Activated CD8-positive, alpha-beta memory T cell treated with anti-CD3 and anti-CD28 coated beads, Interleukin-2, amount 50 U/mL, for 48 hours (primary cell): ENCODE measurements around the gene RPA3.

Source experiments
- DNase-seq: peaks from one replicate; pipeline ENCODE4 v3.0.0-alpha.2; 2020

Gene RPA3

GRCh38 chr7:7731732-7732131 is 13.3 kb upstream of the RPA3 start:
- no peak for DNase-seq

GRCh38 chr7:7720750-7721621 is 2.6 kb upstream of the RPA3 start:
- no peak for DNase-seq

- no peak for DNase-seq
These were observed 1.8 kb upstream of the RPA3 start for GRCh38 chr7:7720193-7720592.

- no peak for DNase-seq
These were observed 829 bp upstream of the RPA3 start for GRCh38 chr7:7719236-7719635.

GRCh38 chr7:7713730-7714129 is 4.7 kb downstream of the RPA3 start:
- no peak for DNase-seq

- no peak for DNase-seq
These were observed 7.9 kb downstream of the RPA3 start for GRCh38 chr7:7710469-7710868.

- DNase-seq, result no peak
These were observed 9.1 kb downstream of the RPA3 start for GRCh38 chr7:7709291-7709690.

- no peak for DNase-seq
These were observed 10.6 kb downstream of the RPA3 start for GRCh38 chr7:7707806-7708205.

- DNase-seq, result no peak
These were observed 11.2 kb downstream of the RPA3 start for GRCh38 chr7:7707246-7707645.

GRCh38 chr7:7706556-7707172 is 11.7 kb downstream of the RPA3 start:
- DNase-seq, result no peak

GRCh38 chr7:7706101-7706511 is 12.3 kb downstream of the RPA3 start:
- DNase-seq, result no peak

- DNase-seq, result no peak
These were observed 13.1 kb downstream of the RPA3 start for GRCh38 chr7:7705318-7705717.

GRCh38 chr7:7704867-7705266 is 13.5 kb downstream of the RPA3 start:
- no peak for DNase-seq

- DNase-seq, result no peak
These were observed 15.0 kb downstream of the RPA3 start for GRCh38 chr7:7703427-7703826.

- DNase-seq, result no peak
These were observed 15.6 kb downstream of the RPA3 start for GRCh38 chr7:7702826-7703225.

GRCh38 chr7:7701527-7701926 is 16.9 kb downstream of the RPA3 start:
- no peak for DNase-seq

GRCh38 chr7:7699970-7700369 is 18.4 kb downstream of the RPA3 start:
- DNase-seq, result no peak

GRCh38 chr7:7699380-7699779 is 19.0 kb downstream of the RPA3 start:
- no peak for DNase-seq

GRCh38 chr7:7698930-7699329 is 19.5 kb downstream of the RPA3 start:
- no peak for DNase-seq

- no peak for DNase-seq
These were observed 21.8 kb downstream of the RPA3 start for GRCh38 chr7:7696458-7697119.

- DNase-seq, result no peak
These were observed 23.1 kb downstream of the RPA3 start for GRCh38 chr7:7695111-7695817.

GRCh38 chr7:7694542-7694941 is 23.9 kb downstream of the RPA3 start:
- no peak for DNase-seq

- DNase-seq, result no peak
These were observed 24.5 kb downstream of the RPA3 start for GRCh38 chr7:7693881-7694280.
